ENCODE results near the gene ZNF444.
A peak's percentile ranks its signal among the peaks of the same experiment; 100 is the strongest.

The ZNF444 gene

GRCh38 chr19:56109226-56109625, 31.9 kb upstream of the ZNF444 start:
- H3K27me3 ChIP-seq (ENCODE audit: insufficient read depth, low read length), result no peaks in the 10 kb centered on the region
- no peak overlapping the region for H3K27ac ChIP-seq (ENCODE audit: low read length)
- H3K36me3 ChIP-seq (ENCODE audit: insufficient read depth, low read depth, low read length), result peaks cover 5% of the 10 kb centered on the region; the same call in 1 of the 2 replicates
- H3K4me3 ChIP-seq (ENCODE audit: low read length), result no peak overlapping the region
- peaks cover 37% of the 10 kb centered on the region for H3K4me1 ChIP-seq (ENCODE audit: insufficient read depth, low read length)
- H3K9ac ChIP-seq (ENCODE audit: low read depth, low read length), result no peak overlapping the region
- H3K9me3 ChIP-seq (ENCODE audit: insufficient read depth, low read depth, low read length), result no peaks in the 10 kb centered on the region

- Histone ChIP-seq H3K27me3 (ENCODE audit: insufficient read depth, low read length) (no peaks in the 10 kb centered on the region), H3K4me3 (ENCODE audit: low read length) (no peak overlapping the region), H3K36me3 (ENCODE audit: insufficient read depth, low read depth, low read length) (peaks cover 5% of the 10 kb centered on the region; the same call in 1 of the 2 replicates), H3K4me1 (ENCODE audit: insufficient read depth, low read length) (peaks cover 36% of the 10 kb centered on the region), H3K9me3 (ENCODE audit: insufficient read depth, low read depth, low read length) (no peaks in the 10 kb centered on the region), H3K9ac (ENCODE audit: low read depth, low read length) (no peak overlapping the region), H3K27ac (ENCODE audit: low read length) (no peak overlapping the region)
These were observed 30.3 kb upstream of the ZNF444 start for GRCh38 chr19:56110515-56111448.

GRCh38 chr19:56111601-56112312, 29.3 kb upstream of the ZNF444 start:
- peaks cover 32% of the 10 kb centered on the region for H3K4me1 ChIP-seq (ENCODE audit: insufficient read depth, low read length)
- H3K27ac ChIP-seq (ENCODE audit: low read length), result no peak overlapping the region
- H3K4me3 ChIP-seq (ENCODE audit: low read length), result no peak overlapping the region
- peaks cover 5% of the 10 kb centered on the region; the same call in 1 of the 2 replicates for H3K36me3 ChIP-seq (ENCODE audit: insufficient read depth, low read depth, low read length)
- H3K9me3 ChIP-seq (ENCODE audit: insufficient read depth, low read depth, low read length), result no peaks in the 10 kb centered on the region
- no peak overlapping the region for H3K9ac ChIP-seq (ENCODE audit: low read depth, low read length)
- no peaks in the 10 kb centered on the region for H3K27me3 ChIP-seq (ENCODE audit: insufficient read depth, low read length)

- no peaks in the 10 kb centered on the region for H3K9me3 ChIP-seq (ENCODE audit: insufficient read depth, low read depth, low read length)
- H3K9ac ChIP-seq (ENCODE audit: low read depth, low read length), result no peak overlapping the region
- H3K4me3 ChIP-seq (ENCODE audit: low read length), result no peak overlapping the region
- peaks cover 32% of the 10 kb centered on the region for H3K4me1 ChIP-seq (ENCODE audit: insufficient read depth, low read length)
- H3K36me3 ChIP-seq (ENCODE audit: insufficient read depth, low read depth, low read length), result no peaks in the 10 kb centered on the region; the same call in 1 of the 2 replicates
- no peak overlapping the region for H3K27ac ChIP-seq (ENCODE audit: low read length)
- no peaks in the 10 kb centered on the region for H3K27me3 ChIP-seq (ENCODE audit: insufficient read depth, low read length)
These were observed 28.8 kb upstream of the ZNF444 start for GRCh38 chr19:56112313-56112709.

- peaks cover 32% of the 10 kb centered on the region for H3K4me1 ChIP-seq (ENCODE audit: insufficient read depth, low read length)
- no peak overlapping the region for H3K27ac ChIP-seq (ENCODE audit: low read length)
- no peaks in the 10 kb centered on the region for H3K9me3 ChIP-seq (ENCODE audit: insufficient read depth, low read depth, low read length)
- no peak overlapping the region for H3K9ac ChIP-seq (ENCODE audit: low read depth, low read length)
- peaks cover 7% of the 10 kb centered on the region; the same call in 1 of the 2 replicates for H3K36me3 ChIP-seq (ENCODE audit: insufficient read depth, low read depth, low read length)
- no peak overlapping the region for H3K4me3 ChIP-seq (ENCODE audit: low read length)
- H3K27me3 ChIP-seq (ENCODE audit: insufficient read depth, low read length), result no peaks in the 10 kb centered on the region
These were observed 27.9 kb upstream of the ZNF444 start for GRCh38 chr19:56113074-56113632.

GRCh38 chr19:56114051-56114777, 26.9 kb upstream of the ZNF444 start:
- H3K9ac ChIP-seq (ENCODE audit: low read depth, low read length), result no peak overlapping the region
- peaks cover 18% of the 10 kb centered on the region; the same call in 1 of the 2 replicates for H3K36me3 ChIP-seq (ENCODE audit: insufficient read depth, low read depth, low read length)
- no peak overlapping the region for H3K4me3 ChIP-seq (ENCODE audit: low read length)
- no peaks in the 10 kb centered on the region for H3K9me3 ChIP-seq (ENCODE audit: insufficient read depth, low read depth, low read length)
- H3K27me3 ChIP-seq (ENCODE audit: insufficient read depth, low read length), result no peaks in the 10 kb centered on the region
- no peak overlapping the region for H3K27ac ChIP-seq (ENCODE audit: low read length)
- peaks cover 32% of the 10 kb centered on the region for H3K4me1 ChIP-seq (ENCODE audit: insufficient read depth, low read length)

GRCh38 chr19:56114778-56115110, 26.3 kb upstream of the ZNF444 start:
- no peaks in the 10 kb centered on the region for H3K9me3 ChIP-seq (ENCODE audit: insufficient read depth, low read depth, low read length)
- no peak overlapping the region for H3K4me3 ChIP-seq (ENCODE audit: low read length)
- H3K9ac ChIP-seq (ENCODE audit: low read depth, low read length), result no peak overlapping the region
- peaks cover 20% of the 10 kb centered on the region; the same call in 1 of the 2 replicates for H3K36me3 ChIP-seq (ENCODE audit: insufficient read depth, low read depth, low read length)
- no peak overlapping the region for H3K27ac ChIP-seq (ENCODE audit: low read length)
- no peaks in the 10 kb centered on the region for H3K27me3 ChIP-seq (ENCODE audit: insufficient read depth, low read length)
- peaks cover 32% of the 10 kb centered on the region for H3K4me1 ChIP-seq (ENCODE audit: insufficient read depth, low read length)

- Histone ChIP-seq H3K27ac (ENCODE audit: low read length) (peak overlapping the region; percentile 28), H3K36me3 (ENCODE audit: insufficient read depth, low read depth, low read length) (peaks cover 20% of the 10 kb centered on the region; the same call in 1 of the 2 replicates), H3K27me3 (ENCODE audit: insufficient read depth, low read length) (no peaks in the 10 kb centered on the region), H3K4me3 (ENCODE audit: low read length) (no peak overlapping the region), H3K9me3 (ENCODE audit: insufficient read depth, low read depth, low read length) (no peaks in the 10 kb centered on the region), H3K4me1 (ENCODE audit: insufficient read depth, low read length) (peaks cover 29% of the 10 kb centered on the region), H3K9ac (ENCODE audit: low read depth, low read length) (no peak overlapping the region)
These were observed 25.6 kb upstream of the ZNF444 start for GRCh38 chr19:56115490-56115889.

- no peak overlapping the region for H3K4me3 ChIP-seq (ENCODE audit: low read length)
- H3K9ac ChIP-seq (ENCODE audit: low read depth, low read length), result no peak overlapping the region
- peaks cover 19% of the 10 kb centered on the region for H3K4me1 ChIP-seq (ENCODE audit: insufficient read depth, low read length)
- no peaks in the 10 kb centered on the region for H3K9me3 ChIP-seq (ENCODE audit: insufficient read depth, low read depth, low read length)
- H3K36me3 ChIP-seq (ENCODE audit: insufficient read depth, low read depth, low read length), result peaks cover 20% of the 10 kb centered on the region; the same call in 1 of the 2 replicates
- H3K27me3 ChIP-seq (ENCODE audit: insufficient read depth, low read length), result no peaks in the 10 kb centered on the region
- no peak overlapping the region for H3K27ac ChIP-seq (ENCODE audit: low read length)
These were observed 24.5 kb upstream of the ZNF444 start for GRCh38 chr19:56116606-56117005.

- no peaks in the 10 kb centered on the region for H3K9me3 ChIP-seq (ENCODE audit: insufficient read depth, low read depth, low read length)
- no peaks in the 10 kb centered on the region for H3K27me3 ChIP-seq (ENCODE audit: insufficient read depth, low read length)
- H3K4me3 ChIP-seq (ENCODE audit: low read length), result no peak overlapping the region
- peaks cover 20% of the 10 kb centered on the region; the same call in 1 of the 2 replicates for H3K36me3 ChIP-seq (ENCODE audit: insufficient read depth, low read depth, low read length)
- H3K27ac ChIP-seq (ENCODE audit: low read length), result no peak overlapping the region
- peaks cover 14% of the 10 kb centered on the region for H3K4me1 ChIP-seq (ENCODE audit: insufficient read depth, low read length)
- H3K9ac ChIP-seq (ENCODE audit: low read depth, low read length), result no peak overlapping the region
These were observed 23.7 kb upstream of the ZNF444 start for GRCh38 chr19:56117376-56117884.

- Histone ChIP-seq H3K36me3 (ENCODE audit: insufficient read depth, low read depth, low read length) (peaks cover 20% of the 10 kb centered on the region; the same call in 1 of the 2 replicates), H3K4me3 (ENCODE audit: low read length) (no peak overlapping the region), H3K9ac (ENCODE audit: low read depth, low read length) (no peak overlapping the region), H3K27me3 (ENCODE audit: insufficient read depth, low read length) (no peaks in the 10 kb centered on the region), H3K9me3 (ENCODE audit: insufficient read depth, low read depth, low read length) (no peaks in the 10 kb centered on the region), H3K4me1 (ENCODE audit: insufficient read depth, low read length) (peaks cover 13% of the 10 kb centered on the region), H3K27ac (ENCODE audit: low read length) (no peak overlapping the region)
These were observed 23.2 kb upstream of the ZNF444 start for GRCh38 chr19:56117889-56118288.
